Spleen (tissue), 11 donors: Measurements from ENCODE around the gene MYO3B. TPM values are rescaled to one million over a fixed set of nuclear protein-coding genes. Genes with fewer than 3 reads are reported as not detected.

ENCODE experiments used
- DNase-seq: peaks from one replicate; pipeline ENCODE4 v3.0.0-alpha.2; 2020
- H3K27ac ChIP-seq, 8 donors: fragments of 200-600 bp; sonication (generic) in 7 of 8; 1 replicate in 4 of 8; 2 replicates in 4 of 8; pipeline versions ENCODE4 v1.5.0 to v1.8.0; 2016 to 2021; ENCODE audit warnings: inconsistent platforms in 4 of 8, mild to moderate bottlenecking in 4 of 8, moderate library complexity in 1 of 8
- H3K27me3 ChIP-seq, 7 donors: fragments of 200-600 bp; sonication (generic) in 6 of 7; replicated peaks in 1 of 7; 1 replicate in 4 of 7; 2 replicates in 3 of 7; pipeline versions ENCODE4 v1.5.0 to v1.8.0; 2016 to 2021; ENCODE audit warnings: inconsistent platforms in 3 of 7, mild to moderate bottlenecking in 1 of 7
- H3K36me3 ChIP-seq, 6 donors: fragments of 200-600 bp; sonication (generic) in 5 of 6; 1 replicate in 4 of 6; 2 replicates in 2 of 6; pipeline versions ENCODE4 v1.5.0 to v1.8.0; 2016 to 2021; ENCODE audit warnings: inconsistent platforms in 2 of 6
- H3K4me1 ChIP-seq, 6 donors: fragments of 200-600 bp; sonication (generic) in 5 of 6; 1 replicate in 3 of 6; 2 replicates in 3 of 6; pipeline versions ENCODE4 v1.5.0 to v1.8.0; 2016 to 2021; ENCODE audit warnings: inconsistent platforms in 3 of 6
- H3K4me3 ChIP-seq, 8 donors: fragments of 200-600 bp; sonication (generic) in 7 of 8; 1 replicate in 4 of 8; 2 replicates in 4 of 8; pipeline versions ENCODE4 v1.5.0 to v1.8.0; 2016 to 2021; ENCODE audit warnings: inconsistent platforms in 4 of 8, mild to moderate bottlenecking in 4 of 8, moderate library complexity in 2 of 8
- H3K9me3 ChIP-seq, 8 donors: fragments of 200-600 bp; sonication (generic) in 7 of 8; 1 replicate in 4 of 8; 2 replicates in 4 of 8; pipeline versions ENCODE4 v1.5.0 to v1.8.0; 2016 to 2021; ENCODE audit warnings: inconsistent platforms in 4 of 8
- POLR2A ChIP-seq, 3 donors: fragments of 450-650 bp; IDR thresholded peaks; one replicate each; pipeline ENCODE4 v1.5.1; 2017; ENCODE audit warnings: antibody characterized with exemption in 3 of 3, mild to moderate bottlenecking in 1 of 3
- POLR2AphosphoS5 ChIP-seq, 3 donors: sonication (generic); formaldehyde crosslinking; IDR thresholded peaks; one replicate each; pipeline ENCODE4 v1.5.1; 2017; ENCODE audit warnings: antibody characterized with exemption in 3 of 3
- WGBS, 5 donors: extraction: QIAGEN DNeasy Blood & Tissue Kit in 3 of 5; methylation state at CpG; one replicate each; pipeline versions ENCODE4 v1.1.5 to v1.1.7; 2013 to 2018; 5-methylcytosine and 5-hydroxymethylcytosine counted together
- intact Hi-C: fragments of 100-400 bp; cut with DNase I; formaldehyde crosslinking; loops from one replicate; pipeline ENCODE4 v1.15.0; 2023; ENCODE audit warnings: low total_unique reads
- polyA plus RNA-seq, 3 donors: library from polyadenylated mRNA; stranded (reverse); fragments of 200-250 nt; gene quantifications; one replicate each; pipeline ENCODE4 v1.2.1, GENCODE V29; 2013
- total RNA-seq, 7 donors: library from RNA; depleted of rRNA in 3 of 7; stranded (reverse); fragments of >200 nt in 3 of 7; fragmentation: NEBNext Ultra II Directional in 4 of 7; extraction: Animal tissue kit (Norgen Biotek cat#: 25700) in 4 of 7; gene quantifications; one replicate each; pipeline versions ENCODE4 v1.1.0 to v1.2.1, GENCODE V29; 2016 to 2021
- TF ChIP-seq, protein P1 (sequence below), 11 experiments: fragments of 200-600 bp in 7 of 11; fragments of 450-650 bp in 4 of 11; sonication (generic) in 4 of 11; IDR thresholded peaks in 8 of 11; conservative IDR thresholded peaks in 3 of 11; 1 replicate in 7 of 11; 2 replicates in 4 of 11; pipeline versions ENCODE4 v1.4.0 to v1.8.0; 2016 to 2021; ENCODE audit warnings: antibody characterized with exemption in 11 of 11, inconsistent platforms in 4 of 11, mild to moderate bottlenecking in 1 of 11
- donor health status: healthy with polysubstance abuse.
- donor health status: DM: no; HTN: no; CAD: no; lungs with moderate emphysema.
- donor health status: DM: no; HTN: no; CAD: no.
- donor health status: Bipolar disorder and iron deficiency.
- donor health status: healthy.
- donor health status: DM: no; HTN: no; CAD: no.
- donor health status: DM: yes; HTN: yes; CAD: no.

The MYO3B gene
- total and polyA plus RNA-seq, 10 donors: 0.03 to 2.0 (median 0.58) TPM; not detected in 4

DNA sequence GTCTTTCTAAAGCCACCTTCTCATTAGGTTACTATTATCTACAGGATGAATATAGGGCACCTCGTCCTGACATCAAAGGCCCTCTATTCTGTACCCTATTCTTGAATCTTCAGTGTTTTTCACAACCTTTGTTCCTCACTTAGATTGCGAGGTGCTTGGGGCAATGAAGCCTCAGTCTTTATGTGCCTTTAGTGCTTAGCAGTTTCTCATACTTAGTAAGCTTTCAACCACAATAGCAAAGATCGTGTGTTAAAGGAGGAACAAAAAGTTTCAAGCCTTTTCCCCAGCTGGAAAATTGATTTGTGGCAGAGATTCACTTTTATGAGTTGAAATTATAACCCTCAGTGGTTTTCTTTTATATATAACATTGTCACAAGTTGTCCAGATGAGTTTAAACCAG, 226.9 kb downstream of the MYO3B start:
- TF ChIP-seq POLR2A (IDR thresholded peaks at IDR 0.05): no peak
- TF ChIP-seq, protein P1, sequence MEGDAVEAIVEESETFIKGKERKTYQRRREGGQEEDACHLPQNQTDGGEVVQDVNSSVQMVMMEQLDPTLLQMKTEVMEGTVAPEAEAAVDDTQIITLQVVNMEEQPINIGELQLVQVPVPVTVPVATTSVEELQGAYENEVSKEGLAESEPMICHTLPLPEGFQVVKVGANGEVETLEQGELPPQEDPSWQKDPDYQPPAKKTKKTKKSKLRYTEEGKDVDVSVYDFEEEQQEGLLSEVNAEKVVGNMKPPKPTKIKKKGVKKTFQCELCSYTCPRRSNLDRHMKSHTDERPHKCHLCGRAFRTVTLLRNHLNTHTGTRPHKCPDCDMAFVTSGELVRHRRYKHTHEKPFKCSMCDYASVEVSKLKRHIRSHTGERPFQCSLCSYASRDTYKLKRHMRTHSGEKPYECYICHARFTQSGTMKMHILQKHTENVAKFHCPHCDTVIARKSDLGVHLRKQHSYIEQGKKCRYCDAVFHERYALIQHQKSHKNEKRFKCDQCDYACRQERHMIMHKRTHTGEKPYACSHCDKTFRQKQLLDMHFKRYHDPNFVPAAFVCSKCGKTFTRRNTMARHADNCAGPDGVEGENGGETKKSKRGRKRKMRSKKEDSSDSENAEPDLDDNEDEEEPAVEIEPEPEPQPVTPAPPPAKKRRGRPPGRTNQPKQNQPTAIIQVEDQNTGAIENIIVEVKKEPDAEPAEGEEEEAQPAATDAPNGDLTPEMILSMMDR (IDR thresholded peaks at IDR 0.05 in 8 of 11, conservative IDR thresholded peaks at IDR 0.05 in 3 of 11): no peak
- TF ChIP-seq POLR2AphosphoS5 (IDR thresholded peaks at IDR 0.05): no peak
- Histone ChIP-seq H3K4me3 (no peak overlapping the region), H3K4me1 (peaks cover 5 to 16% (median 10%) of the 10 kb centered on the region in 6 donors), H3K27me3 (peaks cover 0 to 56% (median 5%) of the 10 kb centered on the region in 7 donors), H3K36me3 (no peaks in the 10 kb centered on the region), H3K9me3 (no peaks in the 10 kb centered on the region), H3K27ac (no peak overlapping the region)
- WGBS, 5 donors: 42 to 74% (median 65%) methylated on average over 3 of the region's 3 CpGs
- intact Hi-C loops: loop anchor here (10.0 kb wide), 1 partner anchor 410 kb away; the partner anchor contains the start of gene GAD1
- DNase-seq: no peak

DNA sequence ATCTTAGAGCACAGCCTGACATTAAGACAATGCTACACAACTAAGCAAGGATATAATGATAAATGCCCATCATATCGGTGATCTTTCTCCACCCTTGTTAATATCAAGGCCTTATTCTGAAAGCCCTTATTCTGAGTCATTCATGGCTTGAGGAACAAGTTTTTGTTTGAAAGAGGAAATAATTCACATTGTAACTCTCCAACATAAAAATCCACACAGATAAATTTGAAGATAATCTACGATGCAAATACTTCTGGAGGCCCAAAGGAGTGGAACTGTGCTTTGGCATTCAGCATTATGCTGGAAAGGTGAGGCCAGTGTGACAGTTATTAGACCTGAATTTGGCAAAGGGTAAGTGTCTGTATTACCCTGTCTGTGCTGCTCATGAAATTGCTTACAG, 227.4 kb downstream of the MYO3B start:
- intact Hi-C loops: loop anchor here (10.0 kb wide), 1 partner anchor 409 kb away; the partner anchor contains the start of gene GAD1
- peaks cover 5 to 16% (median 10%) of the 10 kb centered on the region in 6 donors for H3K4me1 ChIP-seq
- 66 to 83% (median 72%) methylated on average over 2 of the region's 2 CpGs for WGBS, 5 donors
- TF ChIP-seq POLR2A (IDR thresholded peaks at IDR 0.05): no peak
- TF ChIP-seq POLR2AphosphoS5 (IDR thresholded peaks at IDR 0.05): no peak
- TF ChIP-seq, protein P1 (IDR thresholded peaks at IDR 0.05 in 8 of 11, conservative IDR thresholded peaks at IDR 0.05 in 3 of 11): no peak
- H3K27ac ChIP-seq: no peak overlapping the region
- peaks cover 0 to 56% (median 5%) of the 10 kb centered on the region in 7 donors for H3K27me3 ChIP-seq
- H3K4me3 ChIP-seq: no peak overlapping the region
- no peaks in the 10 kb centered on the region for H3K9me3 ChIP-seq
- no peaks in the 10 kb centered on the region for H3K36me3 ChIP-seq
- DNase-seq: no peak

DNA sequence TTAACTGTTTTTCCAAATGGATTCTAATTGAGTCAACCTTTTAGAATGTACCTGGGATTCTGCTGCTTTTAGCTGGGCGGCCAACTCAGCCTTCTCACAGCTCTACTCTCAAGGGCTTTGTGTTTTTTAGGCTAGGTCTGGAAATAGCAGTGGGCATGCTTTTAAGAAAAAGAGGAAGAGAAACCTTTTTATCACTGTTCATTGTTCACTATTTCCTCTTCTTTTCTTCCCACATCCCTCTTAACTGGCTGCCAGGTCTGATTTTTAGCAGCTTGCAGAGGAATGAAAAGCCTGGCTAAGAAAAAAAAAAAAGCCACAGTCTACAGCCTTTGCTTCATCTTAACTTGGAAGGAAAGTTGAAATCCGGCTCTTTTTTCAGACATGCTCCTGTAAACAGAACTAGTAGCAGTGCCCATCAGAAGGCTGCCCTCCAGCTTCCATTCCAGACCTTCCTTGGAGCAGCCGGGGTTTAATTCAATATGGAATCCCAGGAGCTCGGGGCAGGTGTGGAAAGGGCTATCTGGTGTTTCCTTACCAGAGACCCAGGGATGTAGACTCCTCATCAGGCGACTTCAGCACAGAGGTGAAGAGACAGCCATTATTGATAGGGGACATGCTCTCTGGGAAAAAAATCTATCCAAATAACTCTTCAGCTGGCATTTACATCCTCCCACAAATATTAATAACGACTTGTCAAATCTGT, 230.7 kb downstream of the MYO3B start:
- no peak for DNase-seq
- H3K27me3 ChIP-seq: peaks cover 0 to 38% (median 5%) of the 10 kb centered on the region in 7 donors
- no peaks in the 10 kb centered on the region for H3K9me3 ChIP-seq
- H3K4me3 ChIP-seq: peak overlapping the region in 1 of 8 donors; percentile 33
- H3K4me1 ChIP-seq: peaks cover 5 to 16% (median 10%) of the 10 kb centered on the region in 6 donors
- no peak overlapping the region for H3K27ac ChIP-seq
- WGBS, 5 donors: 23 to 35% (median 26%) methylated on average over 6 of the region's 6 CpGs
- TF ChIP-seq POLR2AphosphoS5 (IDR thresholded peaks at IDR 0.05) (no peak), POLR2A (IDR thresholded peaks at IDR 0.05) (no peak)
- TF ChIP-seq, protein P1 (IDR thresholded peaks at IDR 0.05 in 8 of 11, conservative IDR thresholded peaks at IDR 0.05 in 3 of 11): no peak
- intact Hi-C loops: loop anchor here (10.0 kb wide), 1 partner anchor 406 kb away; the partner anchor contains the start of gene GAD1
- H3K36me3 ChIP-seq: no peaks in the 10 kb centered on the region

DNA sequence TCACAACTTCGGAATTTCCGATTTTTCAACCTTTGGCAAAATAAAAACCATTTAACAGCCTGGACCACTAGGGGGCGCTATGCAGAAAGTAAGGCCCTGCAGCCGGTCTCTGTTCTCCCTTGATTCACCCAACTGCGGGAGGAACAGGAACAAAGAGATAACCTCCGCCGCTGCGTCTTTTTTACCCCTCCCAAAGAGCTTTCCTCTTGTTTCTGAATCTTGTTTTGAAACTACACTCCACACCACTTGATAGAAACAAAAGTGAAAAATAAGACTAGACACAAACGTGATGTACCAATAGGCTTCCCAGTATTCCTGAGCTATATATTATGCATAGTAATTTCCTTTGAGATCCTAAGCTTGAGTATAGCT, 231.2 kb downstream of the MYO3B start:
- no peaks in the 10 kb centered on the region for H3K9me3 ChIP-seq
- no peak for DNase-seq
- 2 to 5% (median 3%) methylated on average over 9 of the region's 9 CpGs for WGBS, 5 donors
- H3K27ac ChIP-seq: no peak overlapping the region
- intact Hi-C loops: loop anchor here (10.0 kb wide), 1 partner anchor 406 kb away; the partner anchor contains the start of gene GAD1
- TF ChIP-seq, protein P1 (IDR thresholded peaks at IDR 0.05 in 8 of 11, conservative IDR thresholded peaks at IDR 0.05 in 3 of 11): peak in 10 of 11 experiments; percentile 50 to 85 (median 70)
- TF ChIP-seq POLR2A (IDR thresholded peaks at IDR 0.05) (no peak), POLR2AphosphoS5 (IDR thresholded peaks at IDR 0.05) (no peak)
- H3K4me3 ChIP-seq: peak overlapping the region in 1 of 8 donors; percentile 33
- H3K27me3 ChIP-seq: peaks cover 0 to 32% (median 5%) of the 10 kb centered on the region in 7 donors
- no peaks in the 10 kb centered on the region for H3K36me3 ChIP-seq
- H3K4me1 ChIP-seq: peaks cover 5 to 16% (median 10%) of the 10 kb centered on the region in 6 donors
